Stimulated activated CD4-positive, alpha-beta T cell treated with anti-CD3 and anti-CD28 coated beads, Interleukin-2, amount 100 ng/mL, for 24 hours (primary cell): Measurements from ENCODE around the gene ZKSCAN4.
A peak's percentile ranks its signal among the peaks of the same experiment; 100 is the strongest.

Experiments used
- DNase-seq, 2 donors: peaks; one replicate each; pipeline ENCODE4 v3.0.0-alpha.2; 2020

The ZKSCAN4 gene

GRCh38 chr6:28252009-28252975 lies at the start of gene ZKSCAN4:
TSS of gene ZKSCAN4 (minus strand) at chr6:28252269. CDS start at chr6:28251980, 289 bp downstream.
- DNase-seq = peak; percentile 79 to 88

- DNase-seq = no peak
These were observed 44.5 kb upstream of the ZKSCAN4 start for GRCh38 chr6:28296520-28297060.

DNA sequence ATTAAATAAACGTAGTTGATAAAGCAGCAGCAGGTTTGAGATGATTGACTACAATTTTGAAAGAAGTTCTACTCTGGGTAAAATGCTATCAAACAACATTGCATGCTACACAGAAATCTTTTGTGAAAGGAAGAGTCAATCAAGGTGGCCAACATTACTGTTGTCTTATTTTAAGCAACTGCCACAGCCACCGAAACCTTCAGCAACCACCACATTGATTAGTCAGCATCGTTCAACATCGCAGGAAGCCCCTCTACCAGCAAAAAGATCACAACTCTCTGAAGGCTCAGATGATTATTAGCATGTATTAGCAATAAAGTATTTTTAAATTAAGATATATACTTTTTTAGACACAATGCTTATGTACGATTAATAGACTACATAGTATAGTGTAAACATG lies 43.3 kb upstream of the ZKSCAN4 start:
- DNase-seq = no peak

GRCh38 chr6:28291573-28291972 lies 39.5 kb upstream of the ZKSCAN4 start:
- no peak for DNase-seq

GRCh38 chr6:28282926-28283325 lies 30.9 kb upstream of the ZKSCAN4 start:
- DNase-seq = no peak

DNA sequence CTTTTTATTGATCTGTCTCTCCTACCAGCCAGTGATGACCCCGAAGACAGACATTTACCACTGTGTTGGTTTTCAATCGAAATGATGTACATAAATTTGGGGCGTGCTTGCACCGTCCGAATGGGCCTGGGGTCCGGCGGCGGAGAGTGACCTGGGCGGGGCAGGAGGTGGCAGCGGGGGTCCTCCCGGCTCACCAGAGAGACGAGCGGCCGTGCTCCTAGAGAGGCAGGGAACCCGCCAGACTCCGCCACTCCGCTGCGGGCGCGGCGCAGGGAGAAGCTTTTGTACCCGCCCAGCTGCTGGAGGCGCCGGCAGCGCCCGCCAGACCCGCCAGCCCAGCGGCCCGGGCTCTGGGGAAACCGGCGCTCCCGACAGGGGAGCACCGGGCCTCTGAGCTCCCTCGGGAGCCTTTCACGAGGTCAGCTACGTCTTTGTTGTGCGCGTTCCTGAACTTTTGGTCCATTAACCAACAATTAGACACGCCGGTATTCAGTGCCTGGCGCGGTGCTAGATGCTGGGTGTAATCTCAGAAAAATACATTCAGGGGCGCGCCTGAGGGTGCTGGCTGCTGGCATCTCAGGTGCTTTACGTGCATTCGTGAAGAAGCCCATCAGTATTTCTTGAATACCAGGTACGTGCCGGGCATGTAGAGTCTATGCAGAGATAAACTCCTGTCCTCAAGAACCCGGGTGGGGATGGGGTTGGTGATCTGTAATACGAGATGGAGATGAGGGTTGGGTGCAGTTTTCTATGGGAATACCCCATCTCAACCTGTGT lies 29.4 kb upstream of the ZKSCAN4 start, which contains the start of gene PGBD1:
Gene PGBD1 (plus strand): TSS at position 285 of the 777 bp plus-strand sequence. CDS start 2,242 bp downstream, outside the sequence.
- DNase-seq = peak; percentile 59 to 76

GRCh38 chr6:28280595-28281287 lies 28.7 kb upstream of the ZKSCAN4 start:
- DNase-seq = no peak

DNA sequence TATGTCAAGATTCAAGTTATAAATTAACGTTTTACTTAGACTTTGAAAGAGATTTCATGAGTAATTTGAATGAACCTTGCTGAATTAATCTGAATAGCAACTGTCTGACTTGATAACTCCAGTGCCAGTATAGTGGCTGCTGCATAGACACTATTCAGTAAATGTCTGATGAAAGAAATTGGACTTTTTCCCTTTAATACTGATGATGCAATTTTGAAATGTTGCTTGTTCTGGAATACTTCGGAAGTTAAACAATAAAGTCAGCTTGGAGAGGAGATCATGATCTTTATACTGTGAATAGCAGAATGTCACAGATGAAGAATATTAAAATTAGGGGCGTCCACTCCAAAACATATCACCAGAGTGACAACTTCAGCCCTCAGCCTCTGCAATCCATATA lies 25.7 kb upstream of the ZKSCAN4 start:
- no peak for DNase-seq

DNA sequence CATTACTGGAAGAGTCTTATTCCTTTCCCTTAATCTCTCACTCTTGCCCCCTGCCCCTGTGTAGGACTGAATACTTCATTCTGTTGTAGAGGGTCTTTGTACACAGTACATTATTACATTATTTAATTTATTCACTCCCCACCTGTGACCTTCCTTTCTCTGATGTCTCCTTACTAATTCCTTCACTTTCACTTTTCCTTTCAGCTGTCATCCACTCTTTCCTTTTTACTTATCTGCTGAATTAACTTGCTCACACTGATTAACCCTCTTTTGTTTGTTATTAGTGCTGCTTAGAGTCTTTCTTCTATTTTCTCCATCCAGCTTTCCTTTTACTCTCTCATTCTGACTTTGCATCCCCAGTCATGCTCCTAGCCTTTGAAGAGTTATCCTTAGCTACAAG lies 22.8 kb upstream of the ZKSCAN4 start:
- DNase-seq = no peak

DNA sequence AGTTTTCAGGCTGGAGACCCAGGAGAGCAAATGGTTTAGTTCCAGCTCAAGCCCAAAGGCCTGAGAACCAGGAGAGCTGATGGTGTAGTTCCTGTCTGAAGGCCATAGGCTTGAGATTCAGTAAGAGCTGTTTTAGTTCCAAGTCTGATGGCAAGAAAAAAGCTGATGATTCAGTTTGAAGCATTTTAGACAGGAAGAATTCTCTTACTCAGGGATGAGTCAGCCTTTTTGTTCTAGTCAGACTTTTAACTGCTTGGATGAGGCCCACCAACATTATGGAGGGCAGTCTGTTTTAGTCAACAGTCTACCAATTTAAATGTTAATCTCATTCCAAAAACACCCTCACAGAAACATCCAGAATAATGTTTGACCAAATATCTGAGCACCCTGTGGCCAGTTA lies 17.4 kb upstream of the ZKSCAN4 start:
- DNase-seq = no peak

DNA sequence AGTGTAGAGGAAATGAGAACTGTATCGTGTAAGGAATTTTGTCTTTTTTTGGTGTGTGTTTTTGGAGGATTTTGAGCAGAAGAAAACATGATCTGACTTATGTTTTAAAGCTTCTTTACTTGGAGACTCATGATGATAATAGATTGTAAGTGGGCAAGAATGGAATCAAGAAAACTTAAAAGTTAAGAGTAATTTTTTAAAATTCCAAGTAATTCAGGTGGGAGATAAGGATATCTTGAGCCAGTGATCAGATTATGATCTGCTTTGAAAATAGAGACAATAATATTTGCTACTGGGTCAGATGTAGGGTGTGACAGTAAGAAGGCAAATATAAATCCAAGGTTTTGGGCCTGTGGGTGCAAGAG lies 15.6 kb upstream of the ZKSCAN4 start:
- DNase-seq = no peak

DNA sequence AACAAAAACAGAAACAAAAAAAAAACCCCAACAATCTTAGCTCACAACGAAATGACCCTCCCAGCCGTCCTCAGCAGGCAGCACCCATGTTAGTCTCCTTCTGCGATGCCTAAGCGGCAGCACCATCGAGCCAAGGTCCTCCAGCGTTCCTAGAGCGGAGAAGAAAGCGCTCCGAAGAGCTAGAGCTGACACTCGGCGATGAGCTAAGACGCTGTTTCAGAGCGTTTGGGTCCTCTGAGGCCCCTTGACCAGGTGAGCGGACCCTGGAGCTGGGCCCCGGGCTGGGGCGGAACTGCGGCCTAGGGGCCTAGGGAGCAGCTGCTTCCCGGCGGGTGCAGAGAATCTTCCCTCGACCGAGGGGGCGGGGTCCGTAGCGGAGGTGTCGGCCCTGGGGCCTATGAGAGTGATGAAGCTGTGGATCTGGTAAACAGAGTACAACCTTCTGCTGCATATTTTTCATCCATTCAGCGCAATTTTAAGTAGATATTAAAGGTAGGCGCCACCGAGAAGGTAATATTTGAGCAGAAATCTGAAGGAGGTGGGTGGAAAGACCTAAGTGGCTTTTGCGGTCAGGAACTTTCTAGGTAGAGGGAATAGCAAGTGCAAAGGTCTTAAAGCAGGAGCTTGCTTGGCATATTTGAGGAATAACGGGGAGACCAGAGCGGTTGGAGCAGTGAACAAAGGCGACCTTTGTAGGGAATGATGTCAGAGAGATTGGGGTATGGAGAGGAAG lies 15.1 kb upstream of the ZKSCAN4 start, which contains the start of gene ZSCAN26:
Gene ZSCAN26 (plus strand): TSS at position 182 of the 733 bp plus-strand sequence. CDS start 4,777 bp downstream, outside the sequence.
- DNase-seq = peak; percentile 82 to 89

DNA sequence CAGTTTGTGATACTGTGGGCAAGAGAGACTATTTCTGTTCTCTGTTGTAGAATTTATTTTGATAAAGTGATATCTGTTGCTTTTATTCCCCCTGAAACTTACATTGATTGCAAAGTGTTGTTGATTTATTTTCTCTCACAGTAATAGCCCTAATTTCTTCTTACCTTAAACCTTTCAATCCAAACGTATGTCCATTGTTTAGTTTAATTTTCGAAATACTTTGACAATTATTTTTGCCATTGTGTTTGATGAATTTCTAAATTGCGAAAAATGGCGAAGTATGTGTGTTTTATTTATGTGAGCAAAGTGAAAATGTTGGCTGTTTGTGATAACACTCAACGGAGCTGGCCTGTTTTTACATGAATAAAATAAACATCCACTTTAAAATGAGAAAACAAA lies 14.5 kb upstream of the ZKSCAN4 start:
- DNase-seq = no peak

DNA sequence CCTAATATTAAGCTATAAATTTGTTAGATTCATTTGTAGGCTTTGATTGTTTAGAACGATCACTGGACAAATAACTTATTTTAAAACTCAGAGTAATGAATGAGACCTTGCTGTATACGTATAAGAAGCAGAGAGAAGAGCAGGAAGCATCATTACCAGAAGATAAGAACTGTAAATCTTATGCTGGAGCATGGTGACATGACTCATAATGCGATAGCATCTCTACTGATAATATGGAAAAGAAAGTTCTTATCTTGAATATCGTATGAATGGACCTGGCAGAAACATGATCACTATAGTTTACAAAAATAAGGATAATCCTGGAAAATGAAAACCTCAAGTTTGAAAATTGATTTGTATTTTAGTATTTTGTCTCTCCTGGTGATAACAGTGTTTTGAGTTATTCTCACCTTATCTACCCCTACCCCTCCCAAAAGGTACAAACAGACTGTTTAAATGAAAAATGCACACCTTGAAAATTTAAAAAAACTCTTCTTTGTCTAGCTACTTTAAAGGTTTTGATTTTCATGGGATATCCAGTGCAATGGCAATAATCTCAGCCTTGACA lies 12.8 kb upstream of the ZKSCAN4 start:
- DNase-seq = no peak

GRCh38 chr6:28263922-28264321 lies 11.9 kb upstream of the ZKSCAN4 start:
- DNase-seq = no peak

DNA sequence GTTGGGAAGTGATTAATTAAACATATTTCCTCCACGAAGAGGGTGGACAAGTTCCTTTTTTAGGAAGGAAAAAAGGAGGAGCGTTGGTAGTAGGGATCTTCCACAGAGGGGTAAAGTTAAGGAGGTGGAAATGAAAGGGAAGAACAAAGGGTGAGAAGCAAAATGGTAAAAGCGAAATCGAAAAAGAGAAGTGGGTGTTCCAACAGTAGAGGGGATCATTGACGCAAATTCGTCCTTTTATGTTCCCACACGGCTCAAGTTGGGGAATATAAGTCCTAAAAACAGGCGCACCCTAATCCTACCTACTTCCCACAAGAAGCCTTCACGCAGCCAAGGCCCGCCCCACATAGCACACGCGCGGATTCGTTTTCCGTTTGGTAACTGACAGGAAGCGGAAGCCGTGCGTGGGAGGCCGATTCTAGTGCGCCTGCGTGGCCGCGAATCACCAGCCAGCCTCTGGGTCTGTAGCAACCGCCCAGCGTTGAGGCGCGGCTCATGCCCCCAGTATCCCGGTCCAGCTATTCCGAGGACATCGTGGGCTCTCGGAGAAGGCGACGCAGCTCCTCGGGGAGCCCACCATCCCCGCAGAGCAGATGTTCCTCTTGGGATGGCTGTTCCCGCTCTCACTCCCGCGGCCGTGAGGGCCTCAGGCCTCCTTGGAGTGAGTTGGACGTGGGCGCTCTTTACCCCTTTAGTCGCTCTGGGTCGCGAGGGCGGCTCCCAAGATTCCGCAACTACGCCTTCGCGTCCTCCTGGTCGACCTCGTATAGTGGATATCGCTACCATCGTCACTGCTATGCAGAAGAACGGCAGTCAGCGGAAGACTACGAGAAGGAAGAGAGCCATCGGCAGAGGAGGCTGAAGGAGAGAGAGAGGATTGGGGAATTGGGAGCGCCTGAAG lies 7.1 kb upstream of the ZKSCAN4 start, which contains the start of gene NKAPL:
Gene NKAPL (plus strand): TSS at position 421 of the 901 bp plus-strand sequence. CDS start 75 bp downstream, at position 496.
- DNase-seq = peak; percentile 57 to 69

DNA sequence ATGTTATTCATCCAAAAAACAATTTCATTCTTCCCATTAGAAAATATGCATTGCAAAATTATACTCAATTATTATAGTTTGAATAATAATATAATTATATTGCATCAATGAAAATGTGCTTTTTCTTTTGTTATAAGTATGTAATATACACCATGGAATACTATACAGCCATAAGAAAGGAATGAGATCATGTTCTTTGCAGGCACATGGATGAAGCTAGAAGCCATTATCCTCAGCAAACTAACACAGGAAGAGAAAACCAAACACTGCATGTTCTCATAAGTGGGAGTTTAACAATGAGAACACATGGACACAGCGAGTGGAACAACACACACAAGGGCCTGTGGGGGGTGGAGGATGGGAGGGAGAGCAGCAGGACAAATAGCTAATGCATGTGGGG lies 5.0 kb upstream of the ZKSCAN4 start:
- DNase-seq = no peak

DNA sequence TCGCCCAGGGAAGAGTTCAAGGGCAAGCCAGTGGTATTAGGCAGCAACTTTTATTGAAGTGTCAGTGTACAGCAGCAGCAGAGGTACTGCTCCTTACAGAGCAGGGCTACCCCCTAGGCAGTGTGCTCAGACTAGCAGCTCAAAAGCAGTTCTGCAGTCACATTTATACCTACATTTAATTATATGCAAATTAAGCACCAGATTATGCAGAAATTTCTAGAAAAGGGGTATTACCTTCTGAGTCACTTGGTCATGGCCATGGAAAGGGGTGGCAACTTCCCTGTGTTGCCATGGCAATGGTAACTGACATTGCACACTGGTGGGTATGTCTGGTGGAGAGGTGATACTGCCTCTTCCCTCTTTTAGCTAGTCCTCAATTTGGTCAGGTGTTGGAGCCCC lies 2.1 kb upstream of the ZKSCAN4 start:
- no peak for DNase-seq

DNA sequence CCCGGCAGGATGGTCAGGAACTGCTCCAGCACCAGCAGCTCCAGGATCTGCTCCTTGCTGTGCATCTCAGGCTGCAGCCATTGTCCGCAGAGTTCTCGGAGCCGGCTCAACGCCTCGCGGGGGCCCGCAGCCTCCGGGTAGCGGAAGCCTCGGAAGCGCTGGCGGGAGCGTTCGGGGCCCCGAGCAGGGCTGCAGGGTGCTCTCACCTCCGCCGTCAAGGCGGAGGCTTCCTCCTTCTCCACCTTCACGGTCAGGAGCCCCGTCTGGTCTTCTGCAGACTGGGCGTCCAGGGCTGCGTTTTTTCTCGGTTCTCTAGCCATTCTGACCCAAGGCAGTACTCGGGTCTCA lies 434 bp downstream of the ZKSCAN4 start:
- peak; percentile 37 to 42 for DNase-seq

DNA sequence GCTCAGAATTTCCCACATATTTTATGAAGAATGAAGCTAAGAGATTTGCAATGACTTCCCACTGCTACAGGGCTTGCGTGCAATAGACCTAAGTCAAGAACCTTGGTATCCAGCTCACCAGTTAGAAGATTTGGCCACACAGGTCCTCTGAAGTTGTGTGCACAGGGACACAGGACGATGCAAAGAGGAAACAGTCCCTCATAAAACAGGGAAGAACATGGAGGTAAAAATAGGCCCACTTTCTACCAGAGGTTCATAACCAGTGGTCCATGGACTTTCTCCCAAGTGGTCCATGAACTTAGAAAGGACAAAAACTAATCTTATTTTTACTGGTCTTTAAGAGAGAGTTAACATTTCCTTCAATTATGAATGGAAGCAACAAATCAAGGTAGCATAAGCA lies 1.3 kb downstream of the ZKSCAN4 start:
- no peak for DNase-seq
